ENCODE results near the gene DNAH1.

- no peak for TF ChIP-seq CTCF (IDR thresholded peaks at IDR 0.05)
- TF ChIP-seq EZH2 (IDR thresholded peaks at IDR 0.05), result no peak
- TF ChIP-seq EZH2phosphoT487 (IDR thresholded peaks at IDR 0.05), result no peak
Observed at GRCh38 chr3:52405066-52405465, 88.9 kb downstream of the DNAH1 start.

Data from neural progenitor cell (in vitro differentiated cells).